Measurements from ENCODE around the gene TNFRSF13B. TPM values are rescaled to one million over a fixed set of nuclear protein-coding genes. Genes with fewer than 3 reads are reported as not detected.

The TNFRSF13B gene
- total and polyA plus RNA-seq, 2 donors (not counting 1 experiment from before 2014, with no cell fraction given) = not detected

DNA sequence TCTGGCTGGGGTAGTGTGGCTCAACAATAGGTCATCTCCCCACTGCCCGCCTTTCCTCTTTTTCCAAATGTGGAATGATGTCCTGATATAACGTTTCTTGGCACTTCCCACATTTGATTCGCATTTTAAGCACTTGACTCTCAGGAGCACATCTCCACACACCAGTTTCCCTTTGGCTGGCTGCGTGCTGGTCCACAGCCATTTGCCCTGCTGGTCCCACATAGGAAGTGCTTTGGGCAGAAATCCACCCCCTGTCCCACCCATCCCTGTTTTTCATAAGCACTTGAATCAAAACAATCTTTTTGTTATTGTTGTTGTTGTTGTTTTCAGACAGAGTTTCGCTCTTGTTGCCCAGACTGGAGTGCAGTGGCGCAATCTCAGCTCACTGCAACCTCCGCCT, 24.0 kb upstream of the TNFRSF13B start:
- Histone ChIP-seq H3K27me3 (ENCODE audit: control insufficient read depth, insufficient read depth, low read length) (peaks cover 2% of the 10 kb centered on the region), H3K9ac (ENCODE audit: insufficient read depth, low read length) (no peak overlapping the region), H3K4me3 (replicated peaks in 1 of 4; ENCODE audit: control extremely low read depth in 1 of 4, insufficient read depth in 1 of 4, low read depth in 3 of 4, low read length in 4 of 4) (no peak overlapping the region), H4K20me1 (ENCODE audit: control insufficient read depth, extremely low read depth, insufficient read depth, low read length) (no peaks in the 10 kb centered on the region), H3K27ac (ENCODE audit: insufficient read depth, low read length) (no peak overlapping the region), H3K4me2 (ENCODE audit: extremely low read depth, insufficient read depth, low read length) (no peak overlapping the region), H2AFZ (ENCODE audit: low read length) (no peak overlapping the region), H3K4me1 (ENCODE audit: control insufficient read depth, extremely low read depth, insufficient read depth, low read length) (no peaks in the 10 kb centered on the region), H3K79me2 (ENCODE audit: control insufficient read depth, insufficient read depth, low read length) (no peaks in the 10 kb centered on the region), H3K9me3 (ENCODE audit: control insufficient read depth, insufficient read depth, low read depth, low read length) (no peaks in the 10 kb centered on the region), H3K36me3 (ENCODE audit: control insufficient read depth, insufficient read depth, low read length) (no peaks in the 10 kb centered on the region)
- no peak for TF ChIP-seq EZH2 (IDR thresholded peaks at IDR 0.05; ENCODE audit: low read length, missing control alignments)
- TF ChIP-seq, protein P1, sequence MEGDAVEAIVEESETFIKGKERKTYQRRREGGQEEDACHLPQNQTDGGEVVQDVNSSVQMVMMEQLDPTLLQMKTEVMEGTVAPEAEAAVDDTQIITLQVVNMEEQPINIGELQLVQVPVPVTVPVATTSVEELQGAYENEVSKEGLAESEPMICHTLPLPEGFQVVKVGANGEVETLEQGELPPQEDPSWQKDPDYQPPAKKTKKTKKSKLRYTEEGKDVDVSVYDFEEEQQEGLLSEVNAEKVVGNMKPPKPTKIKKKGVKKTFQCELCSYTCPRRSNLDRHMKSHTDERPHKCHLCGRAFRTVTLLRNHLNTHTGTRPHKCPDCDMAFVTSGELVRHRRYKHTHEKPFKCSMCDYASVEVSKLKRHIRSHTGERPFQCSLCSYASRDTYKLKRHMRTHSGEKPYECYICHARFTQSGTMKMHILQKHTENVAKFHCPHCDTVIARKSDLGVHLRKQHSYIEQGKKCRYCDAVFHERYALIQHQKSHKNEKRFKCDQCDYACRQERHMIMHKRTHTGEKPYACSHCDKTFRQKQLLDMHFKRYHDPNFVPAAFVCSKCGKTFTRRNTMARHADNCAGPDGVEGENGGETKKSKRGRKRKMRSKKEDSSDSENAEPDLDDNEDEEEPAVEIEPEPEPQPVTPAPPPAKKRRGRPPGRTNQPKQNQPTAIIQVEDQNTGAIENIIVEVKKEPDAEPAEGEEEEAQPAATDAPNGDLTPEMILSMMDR (conservative IDR thresholded peaks at IDR 0.05 in 1 of 2, IDR thresholded peaks at IDR 0.05 in 1 of 2; ENCODE audit: low read depth in 1 of 2, low read length in 2 of 2) = no peak
- no peak for DNase-seq (ENCODE audit: low read depth in 2 of 2)

DNA sequence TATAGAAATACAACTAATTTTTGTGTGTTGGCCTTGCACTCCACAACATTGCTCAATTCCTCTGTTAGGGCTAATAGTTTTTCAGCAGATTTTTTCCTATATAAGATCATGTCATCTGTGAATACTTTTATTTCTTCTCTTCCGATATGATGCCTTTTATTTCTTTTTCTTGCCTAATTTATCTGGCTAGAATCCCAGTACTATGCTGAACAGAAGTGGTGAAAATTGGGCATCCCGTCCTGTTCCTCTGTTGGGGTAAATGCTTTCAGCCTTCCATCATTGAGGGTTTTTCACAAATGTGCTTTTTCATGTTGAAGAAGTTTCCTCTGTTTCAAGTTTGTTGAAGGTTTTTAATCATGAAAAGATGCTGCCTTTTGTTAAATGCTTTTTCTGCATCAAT, 22.7 kb upstream of the TNFRSF13B start:
- Histone ChIP-seq H3K9ac (ENCODE audit: insufficient read depth, low read length) (no peak overlapping the region), H3K4me3 (replicated peaks in 1 of 4; ENCODE audit: control extremely low read depth in 1 of 4, insufficient read depth in 1 of 4, low read depth in 3 of 4, low read length in 4 of 4) (no peak overlapping the region), H3K9me3 (ENCODE audit: control insufficient read depth, insufficient read depth, low read depth, low read length) (no peaks in the 10 kb centered on the region), H3K4me1 (ENCODE audit: control insufficient read depth, extremely low read depth, insufficient read depth, low read length) (peaks cover 2% of the 10 kb centered on the region), H3K4me2 (ENCODE audit: extremely low read depth, insufficient read depth, low read length) (no peak overlapping the region), H3K79me2 (ENCODE audit: control insufficient read depth, insufficient read depth, low read length) (no peaks in the 10 kb centered on the region), H4K20me1 (ENCODE audit: control insufficient read depth, extremely low read depth, insufficient read depth, low read length) (no peaks in the 10 kb centered on the region), H3K27me3 (ENCODE audit: control insufficient read depth, insufficient read depth, low read length) (no peaks in the 10 kb centered on the region), H3K27ac (ENCODE audit: insufficient read depth, low read length) (no peak overlapping the region), H3K36me3 (ENCODE audit: control insufficient read depth, insufficient read depth, low read length) (no peaks in the 10 kb centered on the region), H2AFZ (ENCODE audit: low read length) (no peak overlapping the region)
- no peak for TF ChIP-seq EZH2 (IDR thresholded peaks at IDR 0.05; ENCODE audit: low read length, missing control alignments)
- TF ChIP-seq, protein P1 (conservative IDR thresholded peaks at IDR 0.05 in 1 of 2, IDR thresholded peaks at IDR 0.05 in 1 of 2; ENCODE audit: low read depth in 1 of 2, low read length in 2 of 2) = no peak
- no peak for DNase-seq (ENCODE audit: low read depth in 2 of 2)

DNA sequence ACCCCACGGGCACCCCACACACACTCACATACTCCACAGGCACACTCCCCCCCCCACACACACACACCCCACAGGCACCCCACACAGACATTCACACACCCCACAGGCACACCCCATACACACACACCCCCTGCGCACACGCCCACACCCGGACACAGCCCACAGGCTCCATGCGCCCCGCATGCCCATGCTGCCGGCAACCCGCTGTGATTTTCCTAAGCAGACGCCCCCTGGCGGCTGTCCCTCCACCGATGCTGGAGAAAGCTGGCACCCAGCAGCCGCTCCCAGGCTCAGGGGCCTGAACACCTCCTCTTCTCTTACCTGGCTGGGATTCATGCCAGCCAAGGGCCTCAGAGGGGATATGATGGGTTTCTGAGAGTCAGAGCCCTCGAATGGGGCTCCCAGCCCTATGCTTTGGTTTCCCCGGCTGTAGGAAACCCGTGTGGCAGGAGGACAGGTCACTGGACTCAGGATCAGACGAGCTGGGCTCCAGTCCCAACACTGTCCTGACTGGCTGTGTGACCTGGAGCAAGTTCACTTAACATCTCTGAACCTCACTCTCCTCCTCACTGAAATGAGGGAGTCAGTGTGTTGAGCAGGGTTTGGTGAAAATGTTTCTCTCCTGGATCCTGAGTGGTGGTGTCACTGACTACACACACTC, 19.6 kb upstream of the TNFRSF13B start:
- H3K9ac ChIP-seq (ENCODE audit: insufficient read depth, low read length) = no peak overlapping the region
- no peaks in the 10 kb centered on the region for H3K79me2 ChIP-seq (ENCODE audit: control insufficient read depth, insufficient read depth, low read length)
- H3K27me3 ChIP-seq (ENCODE audit: control insufficient read depth, insufficient read depth, low read length) = no peaks in the 10 kb centered on the region
- no peaks in the 10 kb centered on the region for H4K20me1 ChIP-seq (ENCODE audit: control insufficient read depth, extremely low read depth, insufficient read depth, low read length)
- H3K36me3 ChIP-seq (ENCODE audit: control insufficient read depth, insufficient read depth, low read length) = no peaks in the 10 kb centered on the region
- TF ChIP-seq EZH2 (IDR thresholded peaks at IDR 0.05; ENCODE audit: low read length, missing control alignments) = no peak
- TF ChIP-seq, protein P1 (conservative IDR thresholded peaks at IDR 0.05 in 1 of 2, IDR thresholded peaks at IDR 0.05 in 1 of 2; ENCODE audit: low read depth in 1 of 2, low read length in 2 of 2) = peak; percentile 65 to 79
- DNase-seq (ENCODE audit: low read depth in 2 of 2) = peak; percentile 59 to 63
- H3K9me3 ChIP-seq (ENCODE audit: control insufficient read depth, insufficient read depth, low read depth, low read length) = no peaks in the 10 kb centered on the region
- H2AFZ ChIP-seq (ENCODE audit: low read length) = no peak overlapping the region
- H3K4me2 ChIP-seq (ENCODE audit: extremely low read depth, insufficient read depth, low read length) = no peak overlapping the region
- H3K4me3 ChIP-seq (replicated peaks in 1 of 4; ENCODE audit: control extremely low read depth in 1 of 4, insufficient read depth in 1 of 4, low read depth in 3 of 4, low read length in 4 of 4) = no peak overlapping the region
- H3K27ac ChIP-seq (ENCODE audit: insufficient read depth, low read length) = no peak overlapping the region
- peaks cover 9% of the 10 kb centered on the region for H3K4me1 ChIP-seq (ENCODE audit: control insufficient read depth, extremely low read depth, insufficient read depth, low read length)
